SW480 (cell line): ENCODE results near the gene KREMEN2.

Source experiments
- DNase-seq: peaks from one replicate; pipeline ENCODE4 v3.0.0-alpha.2; 2016; ENCODE audit warnings: low spot score

Gene KREMEN2

GRCh38 chr16:2964475-2965336 is 631 bp downstream of the KREMEN2 start:
- peak; percentile 83 for DNase-seq

- no peak for DNase-seq
Measured at GRCh38 chr16:2966043-2966807, 2.1 kb downstream of the KREMEN2 start.

GRCh38 chr16:2966808-2967191 is 2.7 kb downstream of the KREMEN2 start:
- DNase-seq = no peak

GRCh38 chr16:2967211-2967631 is 3.1 kb downstream of the KREMEN2 start:
- DNase-seq = no peak

- DNase-seq = no peak
Measured at GRCh38 chr16:2967721-2968161, 3.7 kb downstream of the KREMEN2 start.

GRCh38 chr16:2968368-2968737 is 4.3 kb downstream of the KREMEN2 start:
- peak; percentile 89 for DNase-seq

GRCh38 chr16:2968738-2969544 is 4.9 kb downstream of the KREMEN2 start, which contains the start of gene PAQR4:
Gene PAQR4, plus strand, starts transcription at chr16:2969348. Its CDS starts 327 bp downstream, at chr16:2969675.
- DNase-seq = peak; percentile 90

GRCh38 chr16:2969545-2970521 is 5.8 kb downstream of the KREMEN2 start:
- peak; percentile 78 for DNase-seq

- DNase-seq = no peak
Measured at GRCh38 chr16:2970563-2970962, 6.5 kb downstream of the KREMEN2 start.

GRCh38 chr16:2971134-2971984 is 7.3 kb downstream of the KREMEN2 start:
- no peak for DNase-seq

- DNase-seq = no peak
Measured at GRCh38 chr16:2971985-2972784, 8.1 kb downstream of the KREMEN2 start.

- DNase-seq = no peak
Measured at GRCh38 chr16:2973093-2973492, 9.0 kb downstream of the KREMEN2 start.

- DNase-seq = no peak
Measured at GRCh38 chr16:2973605-2974318, 9.7 kb downstream of the KREMEN2 start.

- DNase-seq = no peak
Measured at GRCh38 chr16:2974319-2975056, 10.4 kb downstream of the KREMEN2 start.

- DNase-seq = no peak
Measured at GRCh38 chr16:2975161-2975795, 11.2 kb downstream of the KREMEN2 start.

GRCh38 chr16:2976201-2976600 is 12.1 kb downstream of the KREMEN2 start:
- no peak for DNase-seq

GRCh38 chr16:2976673-2977072 is 12.6 kb downstream of the KREMEN2 start:
- DNase-seq = no peak
